Fibroblast of gingiva (primary cell): ENCODE results near the gene CLEC16A.
A peak's percentile ranks its signal among the peaks of the same experiment; 100 is the strongest.
"Not testable (repeated sequence)": the region's sequence is repeated elsewhere in the genome, so short reads cannot be mapped to it uniquely, and the experiment has no call there.

Experiments
- DNase-seq: peaks from one replicate; pipeline ENCODE4 v3.0.0-alpha.2; 2011; ENCODE audit warnings: low read depth

CLEC16A gene

DNA sequence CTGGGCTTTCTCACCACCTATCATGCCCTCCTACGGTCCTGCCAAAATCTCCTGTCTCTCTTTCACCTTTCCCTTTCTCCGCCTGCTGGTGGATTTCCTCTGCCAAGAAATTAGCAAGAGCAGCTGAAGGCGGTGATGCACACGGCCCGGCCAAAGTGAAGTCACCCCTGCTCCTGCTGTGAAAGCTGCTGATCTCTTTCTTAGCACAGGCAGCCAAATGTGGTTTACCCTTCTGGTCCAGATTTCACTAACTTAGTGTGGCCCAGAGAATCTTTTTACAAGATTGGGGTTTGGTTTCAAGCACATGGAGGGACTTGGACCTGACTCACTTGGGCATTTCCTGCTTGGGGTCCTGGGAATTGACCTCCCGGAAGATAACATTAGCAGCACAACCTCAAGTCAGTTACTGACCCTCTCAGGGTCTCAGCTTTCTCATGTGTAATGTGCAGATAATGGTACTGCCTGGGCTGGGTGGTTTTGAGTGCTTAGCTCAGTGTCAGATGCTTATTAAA lies 155.9 kb downstream of the CLEC16A start:
- peak; percentile 89 for DNase-seq

DNA sequence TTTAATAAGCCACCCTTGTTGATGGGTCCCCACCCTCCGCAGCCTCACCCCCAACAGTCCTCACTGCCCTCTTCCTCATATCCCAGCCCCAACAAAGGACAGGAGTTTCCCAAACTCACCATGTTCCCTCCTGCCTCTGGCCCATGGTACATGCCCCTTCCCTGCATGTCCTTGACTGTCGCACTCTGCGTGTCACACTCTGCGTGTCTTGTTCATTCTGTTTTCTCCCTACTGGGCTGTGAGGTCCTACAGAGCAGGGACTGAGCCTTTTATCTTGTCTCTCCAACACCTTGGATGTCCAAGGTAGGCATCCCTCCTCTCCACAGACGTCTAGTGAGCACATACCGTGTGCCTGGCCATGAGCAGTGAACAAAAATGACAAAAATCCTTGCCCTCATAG lies 156.9 kb downstream of the CLEC16A start:
- DNase-seq: no peak

DNA sequence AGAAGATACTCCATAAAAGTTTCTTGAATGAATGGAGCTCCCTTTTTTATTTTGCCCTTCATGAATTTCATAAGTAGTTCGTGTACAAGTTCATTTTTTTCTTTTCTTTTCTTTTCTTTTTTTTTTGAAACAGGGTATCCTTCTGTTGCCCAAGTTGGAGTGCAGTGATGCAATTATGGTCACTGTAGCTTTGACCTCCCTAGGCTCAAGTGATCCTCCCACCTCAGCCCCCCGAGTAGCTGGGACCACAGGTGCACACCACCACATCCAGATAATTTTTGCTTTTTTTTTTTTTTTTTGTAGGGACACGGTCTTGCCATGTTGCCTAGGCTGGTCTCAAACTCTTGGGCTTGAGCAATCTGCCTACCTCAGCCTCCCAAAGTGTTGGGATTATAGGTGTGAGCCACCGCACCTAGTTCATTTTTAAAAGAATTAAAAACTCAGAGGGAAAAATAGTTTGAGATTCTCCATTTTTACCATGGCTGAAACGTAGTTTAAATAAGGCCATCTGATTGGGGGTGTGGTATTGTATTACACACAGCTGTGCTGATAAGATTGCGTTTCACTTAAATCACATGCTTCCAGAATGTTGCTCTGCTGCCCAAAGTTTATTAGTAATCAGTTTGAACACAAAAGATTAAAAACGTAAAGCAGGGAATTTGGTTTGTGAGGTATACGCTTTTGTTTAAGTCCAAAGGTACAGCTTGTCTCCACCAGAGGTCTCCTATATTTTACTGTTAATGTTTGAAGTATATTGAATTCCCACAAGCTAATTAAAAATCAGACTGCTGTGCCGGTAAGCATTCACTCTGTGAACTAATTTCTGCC lies 157.5 kb downstream of the CLEC16A start:
- DNase-seq: no peak

DNA sequence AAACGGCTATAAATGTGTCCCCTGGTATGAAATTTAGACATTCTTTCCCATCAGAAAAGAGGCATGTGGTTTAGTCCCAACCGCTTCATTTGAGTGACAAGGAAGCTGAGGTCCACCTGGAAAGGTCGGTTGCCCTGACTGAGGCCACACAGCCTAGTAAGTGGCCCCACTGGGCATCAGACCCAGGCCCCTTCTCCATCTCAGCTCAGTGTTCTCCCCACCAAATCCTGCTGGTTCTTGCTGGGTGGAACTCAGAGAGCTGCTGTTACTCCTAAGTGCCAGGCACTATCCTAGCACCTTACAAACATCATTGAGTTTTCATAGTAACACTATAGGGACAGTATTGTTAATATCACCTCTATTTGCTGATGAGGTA lies 158.1 kb downstream of the CLEC16A start:
- DNase-seq: no peak

DNA sequence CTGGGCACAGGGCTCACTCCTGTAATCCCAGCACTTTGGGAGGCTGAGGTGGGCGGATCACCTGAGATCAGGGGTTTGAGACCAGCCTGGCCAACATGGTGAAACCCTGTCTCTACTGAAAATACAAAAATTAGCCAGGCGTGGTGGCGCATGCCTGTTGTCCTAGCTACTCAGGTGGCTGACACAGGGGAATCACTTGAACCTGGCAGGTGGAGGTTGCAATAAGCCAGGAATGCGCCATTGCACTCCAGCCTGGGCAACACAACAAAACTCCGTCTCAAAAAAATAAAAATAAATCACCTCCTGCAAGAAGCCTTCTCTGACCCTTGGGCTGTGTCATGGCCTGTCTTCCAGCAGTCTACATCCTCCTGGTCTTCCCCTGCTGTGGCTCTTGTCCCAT lies 158.9 kb downstream of the CLEC16A start:
- DNase-seq: not testable (repeated sequence)

DNA sequence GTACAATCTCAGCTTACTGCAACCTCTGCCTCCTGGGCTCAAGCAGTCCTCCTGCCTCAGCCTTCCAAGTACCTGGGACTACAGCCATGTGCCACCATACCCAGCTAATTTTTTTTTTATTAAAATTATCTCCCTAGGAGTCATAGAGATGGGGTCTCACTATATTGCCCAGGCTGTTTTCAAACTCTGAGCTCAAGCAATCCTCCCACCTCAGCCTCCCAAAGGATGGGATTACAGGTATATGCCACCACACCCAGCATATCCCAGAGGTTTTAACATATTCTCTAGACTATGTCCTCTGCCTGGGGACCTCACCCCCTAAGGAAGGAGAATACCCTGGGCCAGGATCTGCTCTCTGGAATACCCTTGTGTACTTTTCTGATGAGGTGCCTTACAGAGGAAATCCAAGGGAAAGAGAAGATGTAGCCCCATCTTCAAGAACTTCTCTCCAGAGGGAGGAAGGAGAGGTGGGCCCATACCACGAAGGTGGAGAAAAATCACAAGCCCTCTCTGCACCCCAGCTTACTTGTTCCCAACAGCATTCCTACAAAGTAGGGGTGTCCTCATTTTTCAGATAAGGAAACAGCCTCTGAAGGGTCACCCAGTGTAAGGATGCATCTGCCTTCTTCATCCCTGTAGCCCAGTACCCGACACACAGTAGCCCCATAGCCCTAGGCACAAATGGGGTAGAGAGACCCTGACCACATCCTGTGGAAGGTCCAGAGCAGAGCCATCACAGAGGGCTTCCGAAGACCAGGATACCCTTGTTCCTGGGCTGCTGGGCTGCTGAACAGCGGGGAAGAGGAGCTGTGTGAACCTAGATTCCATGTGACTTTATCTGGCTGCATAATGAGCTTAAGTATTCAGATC lies 160.0 kb downstream of the CLEC16A start:
- no peak for DNase-seq

DNA sequence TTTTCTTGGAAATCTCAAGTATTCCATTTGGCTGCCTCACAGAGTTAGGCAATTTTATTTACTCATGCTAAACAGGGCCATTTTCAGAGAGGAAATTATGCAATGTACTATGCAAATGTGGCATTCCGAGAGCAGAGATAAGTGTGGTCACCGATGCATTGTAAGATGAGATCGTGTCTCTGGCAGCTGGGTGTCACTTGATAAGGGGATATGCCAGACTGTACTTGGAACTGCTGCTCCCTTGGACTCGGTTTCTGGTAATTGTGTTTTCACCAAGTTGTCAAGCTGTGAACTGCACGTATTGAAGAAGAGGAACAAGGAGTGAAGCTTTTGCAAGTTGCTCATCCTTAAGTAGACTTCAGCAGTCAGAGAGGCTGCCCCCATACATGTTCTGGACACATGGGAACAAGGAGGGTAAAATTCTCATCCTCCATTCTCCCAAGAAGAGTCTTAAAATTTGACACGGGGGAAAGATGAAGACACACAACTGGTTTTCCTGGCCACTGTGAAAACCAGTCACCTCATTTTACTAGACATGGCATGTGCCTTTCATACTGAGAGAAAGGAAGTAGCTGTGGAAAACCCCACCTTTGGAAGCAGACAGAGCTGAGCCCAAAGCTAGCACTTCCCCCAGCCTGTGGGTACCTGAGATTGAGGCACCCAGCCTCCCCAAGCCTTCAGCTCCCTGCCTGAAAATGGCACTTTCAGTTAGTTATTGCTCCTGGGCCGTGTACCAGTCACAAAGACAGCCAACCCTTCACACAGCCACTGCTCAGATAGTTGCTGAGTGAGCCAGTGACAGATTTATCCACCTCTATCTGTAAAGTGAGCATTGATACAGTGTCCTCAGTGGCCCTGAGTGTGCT lies 160.9 kb downstream of the CLEC16A start:
- DNase-seq: peak; percentile 90

DNA sequence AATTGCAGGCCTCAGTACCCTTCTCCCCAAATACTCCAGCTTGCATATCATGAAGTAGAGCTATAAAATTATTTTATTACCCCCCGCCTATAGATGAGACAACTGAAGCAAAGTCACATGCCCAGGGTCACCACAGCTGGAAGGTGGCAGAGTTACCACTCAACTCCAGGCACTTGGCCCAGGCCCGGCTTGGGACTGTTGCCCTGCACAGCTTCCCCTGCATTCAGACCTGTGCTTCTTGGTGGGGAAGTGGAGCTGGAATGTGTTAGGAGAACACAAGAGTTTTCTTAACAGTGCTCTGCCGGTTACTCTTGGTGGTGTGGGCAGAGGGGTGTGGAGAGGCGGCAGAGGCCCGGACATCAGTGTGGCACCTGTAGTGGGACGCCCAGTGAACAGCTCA lies 162.4 kb downstream of the CLEC16A start:
- DNase-seq: no peak

DNA sequence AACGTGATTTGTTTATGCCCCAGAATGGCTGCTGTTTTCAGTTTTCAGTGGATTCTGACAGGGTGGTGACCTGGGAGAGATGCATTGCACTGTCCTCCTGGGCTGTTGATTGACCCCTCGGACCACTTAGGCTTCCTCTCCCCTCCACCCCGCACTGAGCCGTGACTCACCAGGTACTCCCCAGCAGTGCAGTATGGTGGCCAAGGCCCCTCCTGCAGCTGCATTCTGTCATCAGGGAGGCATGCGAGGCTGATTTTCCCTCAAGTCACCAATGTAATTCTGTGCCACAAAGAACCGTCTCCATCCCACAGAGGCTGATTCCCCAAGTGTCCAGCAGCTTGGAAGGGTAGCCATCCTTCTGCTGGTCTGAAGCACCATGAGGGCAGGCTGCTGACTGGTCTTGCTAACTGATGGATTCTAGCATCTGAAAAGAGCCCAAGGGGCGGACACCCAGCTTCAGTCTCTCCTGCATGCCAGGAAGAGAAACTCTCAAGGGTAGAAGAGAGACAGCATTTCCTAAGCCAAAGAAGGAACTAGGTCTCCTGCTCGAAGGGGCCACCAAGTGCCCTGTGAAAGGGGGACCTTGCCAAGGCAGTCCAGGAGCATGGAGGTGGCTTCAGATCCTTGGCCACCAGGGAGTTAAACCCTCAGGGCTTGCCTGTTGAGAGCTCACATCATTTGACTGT lies 163.6 kb downstream of the CLEC16A start:
- no peak for DNase-seq

DNA sequence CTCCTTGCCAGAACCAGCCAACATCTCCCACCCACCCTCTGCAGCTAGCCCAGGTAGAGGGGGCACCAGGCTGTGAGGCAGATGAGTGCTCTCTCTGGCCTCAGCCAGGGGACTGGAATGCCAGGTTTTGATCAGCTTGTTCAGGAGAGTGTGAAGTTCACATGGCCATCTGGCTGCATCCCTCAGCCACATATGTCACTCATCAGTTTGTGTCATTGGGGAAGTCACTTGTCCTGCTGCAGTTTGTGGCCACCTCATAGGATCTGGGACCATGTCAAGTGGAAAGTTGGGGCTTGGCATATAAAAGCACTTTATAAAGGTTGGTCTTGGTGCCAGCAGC lies 164.1 kb downstream of the CLEC16A start:
- DNase-seq: no peak

DNA sequence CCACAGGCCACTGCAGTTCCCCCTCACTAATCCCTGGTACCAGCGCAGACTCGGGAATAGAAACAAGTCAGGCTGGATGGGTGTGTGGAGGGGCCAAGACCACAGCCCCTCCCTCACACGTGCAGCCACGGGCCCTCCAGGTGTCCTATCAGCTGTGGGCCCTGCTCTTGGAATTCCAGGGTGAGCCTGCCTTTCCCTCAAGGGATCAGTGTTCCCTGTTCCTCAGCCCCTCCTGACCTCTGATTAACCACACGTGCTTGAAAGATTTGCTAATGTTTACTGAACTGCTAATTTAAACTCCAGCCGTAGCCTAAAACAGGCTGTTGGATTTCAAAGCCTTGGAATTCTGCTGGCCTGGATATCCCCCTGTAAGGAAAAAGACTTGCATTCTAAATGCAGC lies 165.2 kb downstream of the CLEC16A start:
- no peak for DNase-seq

DNA sequence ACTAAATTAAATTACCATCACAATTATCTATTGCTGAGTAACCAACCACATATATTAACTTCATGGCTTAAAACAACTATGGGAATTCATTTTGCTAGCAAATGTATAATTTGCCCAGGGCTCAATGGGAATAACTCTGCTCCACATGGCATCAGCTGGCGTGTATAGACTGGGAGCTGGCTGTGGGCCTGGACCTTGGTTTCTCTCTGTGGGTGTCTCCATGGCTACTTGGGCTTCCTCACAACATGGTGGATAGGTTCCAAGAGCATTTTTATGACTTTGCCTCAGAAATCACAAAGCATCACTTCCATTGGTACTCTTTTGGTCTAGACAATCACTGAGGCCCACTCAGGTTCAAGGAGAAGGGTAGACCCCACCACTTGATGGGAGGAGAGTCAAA lies 166.8 kb downstream of the CLEC16A start:
- DNase-seq: no peak

DNA sequence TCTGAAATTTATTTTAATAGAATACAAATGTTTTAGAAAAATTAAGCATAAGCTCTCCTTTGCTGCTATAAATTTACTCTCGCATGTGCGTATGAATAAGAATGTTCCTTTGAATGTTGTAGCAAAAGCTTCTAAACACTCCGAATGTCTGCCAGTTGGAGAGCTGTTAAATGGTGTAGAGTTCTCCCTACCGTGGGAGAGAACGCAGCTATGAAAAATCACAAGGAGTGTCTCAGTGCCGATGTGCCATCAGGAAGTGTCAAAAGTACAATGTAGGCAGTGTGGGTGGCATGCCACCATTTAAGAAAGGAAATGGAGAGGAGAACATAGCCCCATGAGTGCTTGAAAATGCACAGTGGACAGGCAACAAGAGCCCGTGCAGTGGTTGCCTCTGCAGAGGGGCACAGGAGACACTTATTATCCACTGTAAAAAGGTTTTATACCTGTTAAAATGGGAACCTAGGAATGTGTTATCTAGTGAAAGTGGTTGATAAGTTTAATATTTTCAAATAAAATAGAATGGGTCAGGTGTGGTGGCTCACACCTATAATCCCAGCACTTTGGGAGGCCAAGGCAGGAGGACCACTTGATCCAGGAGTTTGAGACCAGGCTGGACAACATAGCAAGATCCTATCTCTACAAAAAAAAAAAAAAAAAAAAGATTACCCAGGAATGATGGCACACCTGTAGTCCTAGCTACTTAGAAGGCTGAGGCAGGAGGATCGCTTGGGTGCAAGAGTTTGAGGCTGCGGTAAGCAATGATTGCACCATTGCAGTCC lies 167.7 kb downstream of the CLEC16A start:
- no peak for DNase-seq

DNA sequence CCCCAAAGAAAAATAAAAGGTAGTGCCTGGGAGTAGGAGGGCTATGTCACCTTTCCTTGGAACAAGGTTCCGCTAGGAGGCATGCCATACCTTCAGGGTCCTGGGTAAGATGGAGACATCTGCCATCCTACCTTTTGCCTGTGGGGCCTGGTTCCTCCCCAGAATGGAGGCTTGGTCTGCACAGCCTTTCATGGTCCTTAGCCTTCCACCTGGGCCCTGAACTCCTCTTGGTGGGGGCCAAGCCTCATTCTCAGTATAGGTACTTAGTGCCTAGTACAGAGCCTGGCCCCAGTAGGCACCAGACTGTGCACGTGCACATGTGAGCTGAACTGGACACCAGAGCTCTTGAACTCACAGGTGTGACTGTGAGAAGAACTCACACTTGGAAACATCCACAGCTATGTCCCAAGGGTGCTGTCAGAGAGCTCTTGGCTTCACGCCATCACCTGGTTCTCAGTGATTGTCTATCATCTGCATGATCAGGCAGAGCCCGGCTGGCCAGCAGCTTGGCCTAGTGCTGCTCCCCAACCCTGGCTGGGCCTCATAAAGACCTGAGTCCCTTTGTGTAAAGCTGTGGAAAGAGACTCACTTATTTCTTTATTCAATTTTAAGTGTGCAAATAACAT lies 168.5 kb downstream of the CLEC16A start:
- DNase-seq: no peak

DNA sequence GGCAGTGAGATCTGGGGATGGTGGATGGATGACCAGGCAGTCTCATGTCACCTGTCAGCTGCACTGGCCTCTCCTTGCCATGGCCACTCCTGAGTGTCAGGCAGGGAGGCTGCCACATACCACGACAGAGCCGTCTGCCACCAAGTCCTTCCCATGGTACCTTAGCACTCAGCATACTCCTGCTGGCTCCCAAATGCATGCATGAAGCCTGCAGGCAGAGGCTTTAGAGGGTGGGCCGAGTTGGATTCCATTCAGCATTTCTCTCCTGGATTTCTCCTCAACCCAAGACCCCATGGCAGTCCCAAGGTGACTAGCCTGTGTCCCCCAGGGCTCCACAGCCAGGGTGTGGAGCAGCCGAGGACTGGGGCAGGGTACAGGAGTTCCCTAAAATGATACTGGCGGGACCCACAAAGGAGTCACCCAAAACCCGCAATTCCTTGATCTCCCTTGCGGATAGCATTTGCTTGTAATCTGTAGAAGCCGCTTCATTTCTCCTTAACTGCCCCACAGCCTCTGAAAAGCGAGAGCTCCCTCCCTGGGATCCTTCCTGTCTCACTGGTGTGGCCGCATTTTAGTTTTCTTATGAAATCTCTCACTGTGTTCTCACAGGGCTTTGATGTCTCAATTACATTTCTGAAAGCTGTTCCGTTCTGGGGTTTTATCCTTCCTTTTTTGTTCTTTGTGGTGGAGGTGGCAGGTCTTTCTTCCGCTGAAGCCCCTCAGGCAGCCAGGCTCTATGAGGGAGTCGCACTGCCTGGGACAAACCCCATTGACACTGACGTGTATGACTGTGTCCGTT lies 170.2 kb downstream of the CLEC16A start:
- no peak for DNase-seq

DNA sequence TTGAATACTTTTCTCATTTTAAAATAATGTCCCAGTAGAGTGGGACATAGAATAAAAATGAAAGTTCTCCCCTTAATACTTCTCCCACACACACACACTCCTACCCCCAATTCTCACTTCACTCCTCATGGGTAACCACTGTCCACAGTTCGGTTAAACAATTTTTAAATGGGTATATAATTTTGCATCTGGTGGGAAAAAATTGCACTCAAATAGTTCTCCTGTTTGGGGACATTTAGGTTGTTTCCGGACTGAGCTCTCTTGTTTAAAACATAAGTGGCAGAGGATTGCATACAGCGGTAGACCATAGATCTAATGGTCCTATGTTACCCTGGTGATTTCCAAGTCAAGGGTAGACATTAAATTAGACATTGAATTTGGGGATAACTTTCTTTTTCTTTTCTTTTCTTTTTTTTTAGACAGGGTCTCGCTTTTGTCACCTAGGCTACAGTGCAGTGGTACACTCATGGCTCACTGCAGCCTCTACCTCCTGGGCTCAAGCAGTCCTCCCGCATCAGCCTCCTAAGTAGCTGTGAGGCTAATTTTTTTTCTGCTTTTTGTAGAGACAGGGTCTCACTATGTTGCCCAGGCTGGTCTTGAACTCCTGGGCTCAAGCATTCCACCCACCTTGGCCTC lies 173.3 kb downstream of the CLEC16A start:
- no peak for DNase-seq

DNA sequence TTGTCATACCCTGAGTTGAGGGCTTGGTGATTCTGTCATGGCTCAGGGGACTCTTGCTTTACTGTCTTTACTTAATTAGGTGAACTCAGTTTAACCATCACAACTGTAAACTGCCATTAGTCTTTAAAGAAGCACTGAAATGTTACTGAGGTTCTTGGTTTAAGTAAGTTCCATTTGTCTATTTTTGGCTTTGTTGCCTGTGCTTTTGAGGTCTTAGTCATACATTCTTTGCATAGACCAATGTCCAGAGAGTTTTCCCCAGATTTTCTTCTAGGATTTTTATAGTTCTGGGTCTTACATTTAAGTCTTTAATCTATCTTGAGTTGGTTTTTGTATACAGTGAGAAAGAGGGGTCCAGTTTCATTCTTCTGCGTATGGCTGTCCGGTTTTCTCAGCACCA lies 174.1 kb downstream of the CLEC16A start:
- no peak for DNase-seq

DNA sequence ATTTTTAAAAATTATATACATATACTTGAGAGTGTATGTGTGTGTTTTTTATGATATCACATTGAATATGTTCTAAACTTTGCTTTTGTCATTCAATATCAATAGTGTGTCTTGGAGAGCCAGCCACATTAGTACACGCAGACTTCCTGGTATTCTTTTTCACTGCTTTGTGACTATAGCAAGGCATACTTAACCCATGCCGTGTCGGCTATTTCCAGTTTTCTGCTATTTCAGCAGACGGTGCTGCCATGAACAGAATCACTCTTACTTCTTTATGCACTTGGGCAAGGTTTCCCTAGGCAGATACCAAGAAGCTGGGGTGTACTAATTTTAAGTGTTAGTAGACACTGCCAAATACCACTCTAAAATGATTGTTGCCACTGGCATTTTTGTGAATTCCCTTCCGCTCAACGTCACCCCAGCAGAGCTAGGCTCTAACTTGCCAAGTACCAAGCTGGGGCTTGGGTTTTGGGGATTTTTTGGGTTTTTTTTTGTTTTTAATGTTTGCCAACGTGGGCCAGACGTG lies 176.8 kb downstream of the CLEC16A start:
- DNase-seq: no peak
